Pulmonary artery endothelial cell (primary cell): ENCODE results near the gene SLC51B. TPM values are rescaled to one million over a fixed set of nuclear protein-coding genes. Genes with fewer than 3 reads are reported as not detected.
"Not testable (repeated sequence)": the region's sequence is repeated elsewhere in the genome, so short reads cannot be mapped to it uniquely, and the experiment has no call there.

Experiments used
- DNase-seq: peaks from one replicate; pipeline ENCODE4 v3.0.0-alpha.2; 2011; ENCODE audit warnings: low read depth, low spot score
- total RNA-seq: library from RNA; depleted of rRNA; stranded (reverse); fragments of >200 nt; gene quantifications from 2 replicates; pipeline ENCODE4 v1.2.3, GENCODE V29; 2014

The SLC51B gene
- total RNA-seq, 1 donor from 2014 or later: not detected

DNA sequence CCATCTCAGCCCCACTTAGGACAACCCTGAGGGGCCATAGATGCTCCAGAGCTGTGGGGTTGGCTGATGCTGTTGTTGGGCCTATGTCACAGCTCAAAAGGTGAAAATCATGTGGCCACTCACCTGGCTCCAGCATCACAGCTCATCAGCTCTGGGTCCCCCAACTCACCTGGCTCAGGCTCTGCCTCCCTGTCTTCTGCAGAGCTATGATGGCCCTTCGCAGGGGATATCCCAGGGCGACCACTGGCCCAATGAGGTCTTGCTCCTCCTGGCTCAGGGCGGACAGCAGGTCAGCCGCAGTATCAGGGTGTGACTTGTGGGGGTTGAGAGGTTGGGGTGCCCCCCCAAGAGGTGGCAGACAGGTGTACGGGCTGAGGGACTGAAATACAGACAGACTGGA is 54.1 kb downstream of the SLC51B start:
- DNase-seq: no peak

- DNase-seq: not testable (repeated sequence)
Observed at GRCh38 chr15:65099801-65100200, 54.6 kb downstream of the SLC51B start.

DNA sequence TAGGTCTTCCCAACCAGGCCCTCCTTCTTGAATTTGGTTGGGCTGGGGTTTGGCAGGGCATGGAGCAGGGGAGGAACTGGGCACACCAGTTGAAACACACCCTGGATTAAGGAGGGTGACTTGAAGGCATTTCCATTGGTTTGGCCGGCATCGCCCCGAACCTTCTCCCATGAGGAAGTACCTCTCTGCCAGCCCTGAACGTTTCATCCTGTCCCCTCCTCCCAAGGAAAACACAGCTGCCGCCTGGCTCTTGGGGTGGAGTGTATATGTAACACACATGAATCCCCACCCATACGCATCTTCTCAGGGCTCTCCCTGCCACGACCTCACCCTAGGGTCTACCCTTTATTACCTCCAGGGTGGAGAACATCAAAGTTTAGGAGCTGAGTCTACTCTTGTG is 55.3 kb downstream of the SLC51B start:
- no peak for DNase-seq

GRCh38 chr15:65101411-65101890 is 56.3 kb downstream of the SLC51B start:
- no peak for DNase-seq

GRCh38 chr15:65101891-65102708 is 56.9 kb downstream of the SLC51B start:
- DNase-seq: no peak

DNA sequence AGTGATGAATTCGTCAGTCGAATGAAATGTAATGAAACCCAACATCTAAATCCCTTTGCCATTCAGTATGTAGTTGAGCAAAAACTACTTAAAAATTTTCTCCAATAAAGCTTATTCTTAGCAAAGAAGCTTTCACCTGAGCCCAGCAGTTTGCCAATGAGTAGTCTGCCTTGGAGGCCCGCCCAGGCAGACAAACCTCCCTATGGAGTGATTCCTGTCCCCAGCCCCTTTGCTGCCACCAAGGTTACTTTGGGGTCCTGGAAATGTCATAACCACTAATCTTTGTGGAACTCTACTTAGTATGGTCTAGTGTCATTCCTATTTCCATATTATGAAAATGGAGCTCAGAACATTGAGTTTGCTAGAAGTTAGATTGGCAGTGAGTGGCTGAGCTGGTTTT is 57.7 kb downstream of the SLC51B start:
- DNase-seq: no peak

Other genes with a start within 250 kb of the SLC51B start
- 8.8 and 14.7 TPM in 2 replicates for gene PIF1, start 219.7 kb upstream of the SLC51B start, total RNA-seq
- gene PLEKHO2, start 203.5 kb upstream of the SLC51B start, total RNA-seq: 27.4 and 30.0 TPM in 2 replicates
- 2.1 and 4.7 TPM in 2 replicates for gene ANKDD1A, start 133.5 kb upstream of the SLC51B start, total RNA-seq
- gene SPG21, start 55.5 kb upstream of the SLC51B start, total RNA-seq: 66.3 and 78.7 TPM in 2 replicates
- 14.6 and 16.1 TPM in 2 replicates for gene MTFMT, start 15.7 kb upstream of the SLC51B start, total RNA-seq
- gene RASL12, start 22.6 kb downstream of the SLC51B start, total RNA-seq: not detected in 2 replicates
- gene KBTBD13, start 31.4 kb downstream of the SLC51B start, total RNA-seq: not detected in 2 replicates
- 0.40 and 1.1 TPM in 2 replicates for gene UBAP1L, start 69.8 kb downstream of the SLC51B start, total RNA-seq
- 16.6 and 17.3 TPM in 2 replicates for gene PDCD7, start 88.4 kb downstream of the SLC51B start, total RNA-seq
- gene CLPX, start 140.0 kb downstream of the SLC51B start, total RNA-seq: 45.5 and 48.4 TPM in 2 replicates
- gene CILP, start 166.1 kb downstream of the SLC51B start, total RNA-seq: not detected in 2 replicates
- 1.8 and 2.1 TPM in 2 replicates for gene PARP16, start 241.5 kb downstream of the SLC51B start, total RNA-seq